Measurements from ENCODE around the gene ERO1B.

ERO1B gene

GRCh38 chr1:236322566-236323409, 41.0 kb upstream of the ERO1B start:
- no peak for TF ChIP-seq POLR2AphosphoS5 (IDR thresholded peaks at IDR 0.05; ENCODE audit: low read depth, low read length)
- TF ChIP-seq SIN3A (IDR thresholded peaks at IDR 0.05; ENCODE audit: borderline replicate concordance, insufficient read depth, low read length) = no peak
- no peak for TF ChIP-seq FOXP2 (optimal IDR thresholded peaks at IDR 0.05; ENCODE audit: borderline replicate concordance, extremely low read depth, extremely low read length, insufficient read depth)

- no peak for TF ChIP-seq FOXP2 (optimal IDR thresholded peaks at IDR 0.05; ENCODE audit: borderline replicate concordance, extremely low read depth, extremely low read length, insufficient read depth)
- no peak for TF ChIP-seq REST (IDR thresholded peaks at IDR 0.05; ENCODE audit: insufficient read depth in 1 of 2, low read depth in 2 of 2, low read length in 2 of 2)
- TF ChIP-seq TAF1 (IDR thresholded peaks at IDR 0.05; ENCODE audit: borderline replicate concordance, insufficient read depth, low read length) = no peak
- no peak for TF ChIP-seq POLR2AphosphoS5 (IDR thresholded peaks at IDR 0.05; ENCODE audit: low read depth, low read length)
- no peak for TF ChIP-seq SIN3A (IDR thresholded peaks at IDR 0.05; ENCODE audit: borderline replicate concordance, insufficient read depth, low read length)
These were observed 39.3 kb upstream of the ERO1B start for GRCh38 chr1:236321101-236321500.

GRCh38 chr1:236320671-236321070, 38.9 kb upstream of the ERO1B start:
- TF ChIP-seq FOXP2 (optimal IDR thresholded peaks at IDR 0.05; ENCODE audit: borderline replicate concordance, extremely low read depth, extremely low read length, insufficient read depth) (no peak), POLR2AphosphoS5 (IDR thresholded peaks at IDR 0.05; ENCODE audit: low read depth, low read length) (no peak), REST (IDR thresholded peaks at IDR 0.05; ENCODE audit: insufficient read depth in 1 of 2, low read depth in 2 of 2, low read length in 2 of 2) (no peak), SIN3A (IDR thresholded peaks at IDR 0.05; ENCODE audit: borderline replicate concordance, insufficient read depth, low read length) (no peak), TAF1 (IDR thresholded peaks at IDR 0.05; ENCODE audit: borderline replicate concordance, insufficient read depth, low read length) (no peak)

GRCh38 chr1:236320214-236320613, 38.5 kb upstream of the ERO1B start:
- TF ChIP-seq POLR2AphosphoS5 (IDR thresholded peaks at IDR 0.05; ENCODE audit: low read depth, low read length) (no peak), FOXP2 (optimal IDR thresholded peaks at IDR 0.05; ENCODE audit: borderline replicate concordance, extremely low read depth, extremely low read length, insufficient read depth) (no peak), TAF1 (IDR thresholded peaks at IDR 0.05; ENCODE audit: borderline replicate concordance, insufficient read depth, low read length) (no peak), SIN3A (IDR thresholded peaks at IDR 0.05; ENCODE audit: borderline replicate concordance, insufficient read depth, low read length) (no peak)

GRCh38 chr1:236316437-236316836, 34.7 kb upstream of the ERO1B start:
- TF ChIP-seq POLR2AphosphoS5 (IDR thresholded peaks at IDR 0.05; ENCODE audit: low read depth, low read length) = no peak
- TF ChIP-seq FOXP2 (optimal IDR thresholded peaks at IDR 0.05; ENCODE audit: borderline replicate concordance, extremely low read depth, extremely low read length, insufficient read depth) = no peak
- no peak for TF ChIP-seq SIN3A (IDR thresholded peaks at IDR 0.05; ENCODE audit: borderline replicate concordance, insufficient read depth, low read length)
- no peak for TF ChIP-seq REST (IDR thresholded peaks at IDR 0.05; ENCODE audit: insufficient read depth in 1 of 2, low read depth in 2 of 2, low read length in 2 of 2)
- no peak for TF ChIP-seq TAF1 (IDR thresholded peaks at IDR 0.05; ENCODE audit: borderline replicate concordance, insufficient read depth, low read length)

- no peak for TF ChIP-seq TAF1 (IDR thresholded peaks at IDR 0.05; ENCODE audit: borderline replicate concordance, insufficient read depth, low read length)
- no peak for TF ChIP-seq SIN3A (IDR thresholded peaks at IDR 0.05; ENCODE audit: borderline replicate concordance, insufficient read depth, low read length)
- TF ChIP-seq FOXP2 (optimal IDR thresholded peaks at IDR 0.05; ENCODE audit: borderline replicate concordance, extremely low read depth, extremely low read length, insufficient read depth) = no peak
- no peak for TF ChIP-seq REST (IDR thresholded peaks at IDR 0.05; ENCODE audit: insufficient read depth in 1 of 2, low read depth in 2 of 2, low read length in 2 of 2)
- TF ChIP-seq POLR2AphosphoS5 (IDR thresholded peaks at IDR 0.05; ENCODE audit: low read depth, low read length) = no peak
These were observed 33.8 kb upstream of the ERO1B start for GRCh38 chr1:236315518-236315917.

Data from PFSK-1 (cell line).